Measurements from ENCODE around the gene C11orf42. TPM values are rescaled to one million over a fixed set of nuclear protein-coding genes. Genes with fewer than 3 reads are reported as not detected.

The C11orf42 gene
- total RNA-seq, 1 experiment from 2014 or later, result not detected

GRCh38 chr11:6203327-6203726 lies 2.0 kb upstream of the C11orf42 start:
- Histone ChIP-seq H4K5ac (ENCODE audit: insufficient read length, low read depth, low read length) (no peak overlapping the region), H3K27ac (ENCODE audit: insufficient read length, low read depth, low read length) (no peak overlapping the region), H3K9ac (ENCODE audit: extremely low read depth, insufficient read length, low read length) (no peak overlapping the region), H4K91ac (ENCODE audit: insufficient read length, low read depth, low read length) (no peak overlapping the region), H3K14ac (ENCODE audit: insufficient read depth, low read length) (no peak overlapping the region), H3K27me3 (ENCODE audit: insufficient read depth, low read length) (no peaks in the 10 kb centered on the region), H3K4ac (ENCODE audit: low read depth, low read length) (no peak overlapping the region), H4K20me1 (ENCODE audit: control insufficient read depth, insufficient read depth, insufficient read length) (no peaks in the 10 kb centered on the region), H2BK120ac (ENCODE audit: low read depth, low read length, poor library complexity, severe bottlenecking) (no peak overlapping the region), H3K18ac (ENCODE audit: insufficient read length, low read depth, low read length) (no peak overlapping the region), H3K9me3 (ENCODE audit: control insufficient read depth, low read depth, low read length) (no peaks in the 10 kb centered on the region), H3T11ph (ENCODE audit: low read length) (no peak overlapping the region), H2BK12ac (ENCODE audit: insufficient read length, low read depth, low read length) (no peak overlapping the region), H3K23me2 (ENCODE audit: insufficient read length, low read depth, low read length, poor library complexity, severe bottlenecking) (no peaks in the 10 kb centered on the region), H2BK5ac (ENCODE audit: insufficient read length, low read length) (no peak overlapping the region), H3K56ac (ENCODE audit: insufficient read length, low read depth, low read length) (no peak overlapping the region), H3K79me2 (ENCODE audit: insufficient read depth, low read length) (no peaks in the 10 kb centered on the region), H2BK20ac (ENCODE audit: low read depth, low read length, poor library complexity, severe bottlenecking) (no peak overlapping the region), H3K4me2 (ENCODE audit: insufficient read depth, insufficient read length, low read length) (no peak overlapping the region), H3K4me1 (ENCODE audit: insufficient read depth, low read length) (peaks cover 3% of the 10 kb centered on the region; the same call in 1 of the 2 replicates), H2BK15ac (ENCODE audit: low read depth, low read length) (no peak overlapping the region), H4K8ac (replicated peaks; ENCODE audit: insufficient read length, low read depth, low read length) (no peak overlapping the region), H2AFZ (ENCODE audit: low read length) (no peak overlapping the region), H2AK5ac (ENCODE audit: insufficient read length, low read length) (no peak overlapping the region), H3K79me1 (ENCODE audit: insufficient read depth, low read depth, low read length, poor library complexity, severe bottlenecking) (no peaks in the 10 kb centered on the region), H3K23ac (ENCODE audit: insufficient read length, low read depth, low read length) (no peak overlapping the region)
- no peak for TF ChIP-seq CTCF (conservative IDR thresholded peaks at IDR 0.05)
- H3K4me1 Mint-ChIP-seq, result peaks cover 8% of the 10 kb centered on the region in 2 experiments
- peaks cover 0 to 11% (median 0%) of the 10 kb centered on the region in 3 experiments; a peak in 4 of 7 replicates for H3K36me3 Mint-ChIP-seq (ENCODE audit: insufficient read depth in 1 of 3, low read depth in 3 of 3)
- no CpG with 5 or more reads among the region's 3 CpGs for WGBS (ENCODE audit: extremely low coverage, insufficient read length, low lambda C conversion rate)
- H3K4me3 Mint-ChIP-seq, result no peak overlapping the region
- no peaks in the 10 kb centered on the region for H3K27me3 Mint-ChIP-seq (ENCODE audit: low read depth)
- no peaks in the 10 kb centered on the region for H3K9me3 Mint-ChIP-seq
- no peak for DNase-seq
- no peak overlapping the region; a peak in 1 of 7 replicates for H3K27ac Mint-ChIP-seq
